GM12891 (cell line): ENCODE measurements around the gene FBXL13.
"Not testable (repeated sequence)": the region's sequence is repeated elsewhere in the genome, so short reads cannot be mapped to it uniquely, and the experiment has no call there.

Source experiments
- DNase-seq: peaks from one replicate; pipeline ENCODE4 v3.0.0; 2011; ENCODE audit warnings: low spot score; ENCODE audit not compliant: insufficient read length
- FAIRE-seq: peaks from 2 replicates; lab custom pipeline; 2011; peaks lifted over from hg19 to GRCh38; lab: Jason Lieb, UNC
- PAX5 ChIP-seq: IDR thresholded peaks from 2 replicates; pipeline ENCODE4 v1.6.1; 2011; ENCODE audit warnings: low read length, moderate library complexity, mild to moderate bottlenecking; ENCODE audit not compliant: insufficient read depth, severe bottlenecking
- POLR2A ChIP-seq: IDR thresholded peaks from 2 replicates; pipeline ENCODE4 v1.6.1; 2011; ENCODE audit warnings: low read depth, low read length, control low read depth
- POLR2AphosphoS5 ChIP-seq: IDR thresholded peaks from 2 replicates; pipeline ENCODE4 v1.6.1; 2011; ENCODE audit warnings: low read depth, low read length, control low read depth
- POU2F2 ChIP-seq: IDR thresholded peaks from 2 replicates; pipeline ENCODE4 v1.6.1; 2011; ENCODE audit warnings: low read depth, mild to moderate bottlenecking, control low read depth, low read length, moderate library complexity
- SPI1 ChIP-seq: IDR thresholded peaks from 2 replicates; pipeline ENCODE4 v1.6.1; 2011; ENCODE audit warnings: low read depth, low read length, control low read depth
- TAF1 ChIP-seq: IDR thresholded peaks from 2 replicates; pipeline ENCODE4 v1.6.1; 2011; ENCODE audit warnings: low read depth, low read length, control low read depth

FBXL13 gene

GRCh38 chr7:102843850-102844249 lies 230.7 kb downstream of the FBXL13 start:
- FAIRE-seq: no peak
- DNase-seq: peak; percentile 17
- peak; percentile 88 for TF ChIP-seq SPI1
- no peak for TF ChIP-seq TAF1
- TF ChIP-seq POLR2AphosphoS5: no peak
- TF ChIP-seq PAX5: no peak

GRCh38 chr7:102842284-102842683 lies 232.3 kb downstream of the FBXL13 start:
- no peak for TF ChIP-seq POLR2A
- no peak for TF ChIP-seq SPI1
- TF ChIP-seq PAX5: no peak
- TF ChIP-seq POLR2AphosphoS5: no peak
- no peak for TF ChIP-seq TAF1
- no peak for TF ChIP-seq POU2F2
- FAIRE-seq: no peak
- DNase-seq: no peak

GRCh38 chr7:102841290-102841689 lies 233.3 kb downstream of the FBXL13 start:
- FAIRE-seq: no peak
- no peak for DNase-seq
- no peak for TF ChIP-seq POLR2A
- TF ChIP-seq SPI1: no peak
- TF ChIP-seq POU2F2: no peak
- TF ChIP-seq POLR2AphosphoS5: no peak
- no peak for TF ChIP-seq TAF1
- TF ChIP-seq PAX5: no peak

- DNase-seq (no peak), FAIRE-seq (no peak)
- TF ChIP-seq POLR2AphosphoS5: no peak
- TF ChIP-seq POLR2A: no peak
- no peak for TF ChIP-seq POU2F2
- no peak for TF ChIP-seq TAF1
Measured at GRCh38 chr7:102840404-102840803, 234.2 kb downstream of the FBXL13 start.

DNA sequence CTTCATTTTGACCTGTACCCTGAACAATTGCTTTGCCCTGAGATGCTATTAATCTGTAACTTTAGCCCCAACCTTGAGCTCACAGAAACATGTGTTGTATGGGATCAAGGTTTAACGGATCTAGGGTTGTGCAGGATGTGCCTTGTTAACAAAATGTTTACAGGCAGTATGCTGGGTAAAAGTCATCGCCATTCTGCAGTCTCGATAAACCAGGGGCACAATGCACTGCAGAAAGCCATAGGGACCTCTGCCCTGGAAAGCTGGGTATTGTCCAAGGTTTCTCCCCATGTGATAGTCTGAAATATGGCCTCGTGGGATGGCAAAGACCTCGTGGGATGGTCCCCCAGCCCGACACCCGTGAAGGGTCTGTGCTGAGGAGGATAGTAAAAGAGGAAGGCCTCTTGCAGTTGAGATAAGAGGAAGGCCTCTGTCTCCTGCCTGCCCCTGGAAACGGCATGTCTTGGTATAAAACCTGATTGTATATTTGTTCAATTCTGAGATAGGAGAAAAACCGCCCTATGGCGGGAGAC lies 236.0 kb downstream of the FBXL13 start:
- not testable (repeated sequence) for FAIRE-seq, DNase-seq

- DNase-seq (no peak), FAIRE-seq (no peak)
- no peak for TF ChIP-seq POU2F2
- TF ChIP-seq POLR2A: no peak
- TF ChIP-seq TAF1: no peak
- no peak for TF ChIP-seq PAX5
- TF ChIP-seq POLR2AphosphoS5: no peak
- no peak for TF ChIP-seq SPI1
Measured at GRCh38 chr7:102837802-102838201, 236.8 kb downstream of the FBXL13 start.

DNA sequence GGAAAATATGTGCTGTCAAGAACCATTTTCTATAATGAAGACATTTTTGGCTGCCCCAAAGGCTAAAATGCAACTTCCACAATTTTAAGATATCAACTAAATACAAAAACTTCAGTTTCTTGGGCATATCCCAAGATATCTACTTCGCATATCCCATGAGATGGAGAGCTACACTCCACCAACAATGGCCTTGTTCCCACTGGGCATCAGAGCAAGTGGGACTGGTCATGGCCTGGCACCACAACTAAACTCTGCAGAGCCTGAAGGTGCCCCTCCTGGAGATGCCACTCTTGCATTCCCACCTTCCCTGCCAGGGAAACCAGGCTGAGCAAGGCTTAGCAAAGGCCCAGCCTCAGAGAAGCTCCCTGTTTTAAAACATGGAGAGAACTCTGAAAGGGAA lies 237.6 kb downstream of the FBXL13 start:
- FAIRE-seq: no peak
- no peak for DNase-seq
- TF ChIP-seq PAX5 (no peak), SPI1 (no peak), POLR2AphosphoS5 (no peak), POLR2A (no peak), TAF1 (no peak), POU2F2 (no peak)

DNA sequence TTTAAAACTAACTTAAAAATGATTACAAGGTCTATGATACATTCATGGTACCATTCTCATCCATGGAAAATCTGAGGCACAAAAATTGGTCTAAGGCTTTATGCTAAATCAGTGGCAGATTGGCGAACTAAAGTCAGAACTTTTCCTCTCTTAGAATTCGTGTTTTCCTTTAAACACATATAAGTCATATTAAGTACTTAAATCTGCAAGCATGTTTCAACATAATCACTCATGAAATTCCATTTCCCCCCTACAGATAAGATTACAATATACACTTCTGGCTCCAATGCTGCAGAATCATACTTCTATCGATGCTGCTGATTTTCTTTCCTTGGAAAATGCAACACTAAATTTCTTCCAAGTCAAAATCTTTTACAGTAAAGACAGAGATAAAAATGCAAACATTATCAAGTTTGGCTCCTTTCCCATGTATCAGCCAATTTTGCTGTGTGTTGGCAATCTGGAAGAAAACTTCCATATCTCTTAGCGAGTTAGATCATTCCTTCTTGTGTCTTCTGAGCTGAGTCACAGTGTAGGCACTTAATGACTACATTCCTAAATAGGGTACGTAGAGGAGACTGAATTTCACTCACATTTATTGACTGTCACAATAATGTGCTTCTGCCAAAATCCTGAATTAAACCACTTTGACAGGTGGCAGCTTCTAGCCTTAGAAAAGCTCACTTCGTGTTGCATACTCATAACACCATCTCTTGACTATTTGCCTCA lies 238.2 kb downstream of the FBXL13 start:
- FAIRE-seq: no peak
- TF ChIP-seq POLR2AphosphoS5: no peak
- TF ChIP-seq TAF1: no peak
- no peak for TF ChIP-seq PAX5
- no peak for TF ChIP-seq POLR2A
- TF ChIP-seq POU2F2: no peak
- TF ChIP-seq SPI1: no peak
- no peak for DNase-seq

GRCh38 chr7:102834999-102835398 lies 239.6 kb downstream of the FBXL13 start:
- TF ChIP-seq SPI1 (no peak), PAX5 (no peak), POLR2A (no peak), POLR2AphosphoS5 (no peak), TAF1 (no peak), POU2F2 (no peak; the same call in 1 of the 2 replicates)
- DNase-seq (peak; percentile 18), FAIRE-seq (peak; percentile 87)

- no peak for TF ChIP-seq TAF1
- no peak for TF ChIP-seq PAX5
- TF ChIP-seq POU2F2: no peak
- TF ChIP-seq POLR2AphosphoS5: no peak
- no peak for TF ChIP-seq POLR2A
- no peak for TF ChIP-seq SPI1
- FAIRE-seq (no peak), DNase-seq (no peak)
Measured at GRCh38 chr7:102834466-102834865, 240.1 kb downstream of the FBXL13 start.
